IPS-18a (cell line): Measurements from ENCODE around the gene PACSIN2.

Experiments used
- H3K27ac ChIP-seq: one replicate; pipeline ENCODE4 v1.5.1; 2013; ENCODE audit warnings: low read length
- H3K27me3 ChIP-seq: one replicate; pipeline ENCODE4 v1.6.1; 2013; ENCODE audit warnings: mild to moderate bottlenecking, low read length; ENCODE audit not compliant: control insufficient read depth, insufficient read depth
- H3K36me3 ChIP-seq: one replicate; pipeline ENCODE4 v1.6.1; 2013; ENCODE audit warnings: low read depth, low read length; ENCODE audit not compliant: control insufficient read depth
- H3K4me1 ChIP-seq: one replicate; pipeline ENCODE4 v1.6.1; 2013; ENCODE audit warnings: low read depth, low read length; ENCODE audit not compliant: control insufficient read depth
- H3K4me3 ChIP-seq: one replicate; pipeline ENCODE4 v1.5.1; 2013; ENCODE audit warnings: low read length
- H3K9ac ChIP-seq: one replicate; pipeline ENCODE4 v1.6.1; 2013; ENCODE audit warnings: mild to moderate bottlenecking, low read length, moderate library complexity
- H3K9me3 ChIP-seq: one replicate; pipeline ENCODE4 v1.6.1; 2013; ENCODE audit warnings: low read depth, low read length; ENCODE audit not compliant: control insufficient read depth

The PACSIN2 gene

DNA sequence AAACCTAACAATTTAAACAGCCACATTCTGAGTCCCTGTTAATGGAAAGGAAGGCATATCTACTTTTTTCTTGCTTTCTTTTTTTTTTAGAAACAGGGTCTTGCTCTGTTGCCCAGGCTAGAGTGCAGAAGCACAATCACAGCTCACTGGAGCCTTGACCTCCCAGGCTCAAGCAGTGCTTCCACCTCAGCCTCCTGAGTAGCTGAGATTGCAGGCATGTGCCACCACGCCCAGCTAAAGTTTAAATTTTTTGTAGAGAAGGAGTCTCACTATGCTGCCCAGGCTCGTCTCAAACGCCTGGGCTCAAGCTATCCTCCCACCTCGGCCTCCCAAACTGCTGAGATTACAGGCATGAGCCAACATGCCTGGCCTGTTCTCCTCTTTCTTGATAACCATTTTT lies 183.2 kb downstream of the PACSIN2 start:
- Histone ChIP-seq H3K27ac (no peak overlapping the region), H3K27me3 (no peaks in the 10 kb centered on the region), H3K36me3 (no peaks in the 10 kb centered on the region), H3K9me3 (no peaks in the 10 kb centered on the region), H3K9ac (no peak overlapping the region), H3K4me3 (no peak overlapping the region), H3K4me1 (no peaks in the 10 kb centered on the region)

DNA sequence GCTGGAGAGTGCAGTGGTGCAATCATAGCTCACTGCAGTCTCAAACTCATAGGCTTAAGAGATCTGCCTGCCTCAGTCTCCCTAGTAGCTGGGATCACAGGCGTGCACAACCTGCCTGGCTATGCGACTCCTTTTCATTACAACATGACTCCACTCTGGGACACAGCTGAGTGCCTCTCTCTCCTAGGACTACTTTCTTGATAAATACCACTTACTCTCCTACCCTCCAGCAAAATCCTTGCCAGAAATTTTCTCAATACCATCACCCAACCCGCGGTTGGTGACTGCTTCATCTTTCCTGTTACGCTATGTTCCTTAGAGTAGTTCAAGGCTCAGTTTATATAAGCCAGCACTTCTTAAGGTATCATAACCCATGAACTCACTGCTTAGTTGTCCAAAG lies 184.8 kb downstream of the PACSIN2 start:
- Histone ChIP-seq H3K27me3 (no peaks in the 10 kb centered on the region), H3K4me1 (no peaks in the 10 kb centered on the region), H3K4me3 (no peak overlapping the region), H3K9ac (no peak overlapping the region), H3K36me3 (no peaks in the 10 kb centered on the region), H3K9me3 (no peaks in the 10 kb centered on the region), H3K27ac (no peak overlapping the region)

DNA sequence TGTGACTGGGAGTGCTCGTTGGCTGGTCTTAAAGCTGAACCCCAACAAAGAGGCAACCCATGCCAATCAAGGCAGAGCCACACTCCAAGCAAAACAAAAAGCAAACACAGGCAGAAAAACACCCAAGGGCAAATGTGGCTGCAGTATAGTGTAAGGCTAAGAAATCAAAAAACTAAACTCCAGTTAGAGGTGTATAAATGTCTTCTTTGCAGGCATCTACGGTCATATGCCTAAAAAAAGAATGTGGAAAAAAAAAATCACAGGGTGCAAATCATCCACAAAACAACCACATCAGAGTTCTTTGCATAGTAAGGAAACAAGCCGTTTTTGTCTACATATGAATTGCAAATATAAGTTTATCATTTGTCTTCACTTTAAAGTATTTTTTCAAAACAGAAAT lies 185.6 kb downstream of the PACSIN2 start:
- Histone ChIP-seq H3K9me3 (no peaks in the 10 kb centered on the region), H3K27me3 (no peaks in the 10 kb centered on the region), H3K4me1 (no peaks in the 10 kb centered on the region), H3K36me3 (no peaks in the 10 kb centered on the region), H3K9ac (no peak overlapping the region), H3K4me3 (no peak overlapping the region), H3K27ac (no peak overlapping the region)

DNA sequence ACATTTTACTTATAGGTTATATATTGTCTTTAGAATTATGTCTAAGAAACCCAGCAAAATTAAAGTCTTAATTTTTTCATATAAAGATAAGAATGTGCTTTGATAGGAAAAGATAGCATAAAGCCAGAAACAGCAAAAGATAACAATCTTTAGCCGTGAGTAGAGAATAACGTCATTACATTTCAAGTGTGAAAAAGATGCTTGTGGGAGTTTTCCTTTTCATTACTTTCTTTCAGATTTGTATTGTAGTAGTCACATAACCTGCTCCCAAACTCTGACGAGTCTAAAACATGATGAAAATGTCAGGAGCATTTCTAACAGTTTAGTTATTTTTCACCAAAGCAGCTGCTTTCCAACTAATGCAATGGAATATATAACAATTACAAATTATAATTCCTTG lies 189.2 kb downstream of the PACSIN2 start:
- H3K27me3 ChIP-seq, result no peaks in the 10 kb centered on the region
- H3K36me3 ChIP-seq, result no peaks in the 10 kb centered on the region
- H3K9ac ChIP-seq, result no peak overlapping the region
- no peaks in the 10 kb centered on the region for H3K9me3 ChIP-seq
- no peaks in the 10 kb centered on the region for H3K4me1 ChIP-seq
- H3K4me3 ChIP-seq, result no peak overlapping the region
- H3K27ac ChIP-seq, result no peak overlapping the region

DNA sequence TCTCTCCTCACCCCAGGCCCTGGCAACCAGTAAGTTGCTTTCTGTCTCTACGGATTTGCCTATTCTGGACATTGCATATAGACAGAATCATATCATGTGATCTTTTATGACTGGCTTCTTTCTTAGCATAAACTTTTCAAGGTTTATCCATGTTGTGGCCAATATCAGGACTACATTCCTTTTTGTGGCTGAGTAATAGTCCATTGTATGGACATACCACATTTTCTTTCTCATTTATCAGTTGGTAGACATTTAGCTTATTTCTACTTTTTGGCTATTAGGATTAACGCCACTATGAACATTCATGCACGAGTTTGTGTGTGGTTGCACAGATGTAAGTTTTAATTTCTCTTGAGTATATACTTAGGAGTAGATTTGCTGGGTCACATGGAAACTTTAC lies 193.6 kb downstream of the PACSIN2 start:
- Histone ChIP-seq H3K4me1 (no peaks in the 10 kb centered on the region), H3K4me3 (no peak overlapping the region), H3K27ac (no peak overlapping the region), H3K9me3 (no peaks in the 10 kb centered on the region), H3K36me3 (no peaks in the 10 kb centered on the region), H3K27me3 (no peaks in the 10 kb centered on the region), H3K9ac (no peak overlapping the region)

DNA sequence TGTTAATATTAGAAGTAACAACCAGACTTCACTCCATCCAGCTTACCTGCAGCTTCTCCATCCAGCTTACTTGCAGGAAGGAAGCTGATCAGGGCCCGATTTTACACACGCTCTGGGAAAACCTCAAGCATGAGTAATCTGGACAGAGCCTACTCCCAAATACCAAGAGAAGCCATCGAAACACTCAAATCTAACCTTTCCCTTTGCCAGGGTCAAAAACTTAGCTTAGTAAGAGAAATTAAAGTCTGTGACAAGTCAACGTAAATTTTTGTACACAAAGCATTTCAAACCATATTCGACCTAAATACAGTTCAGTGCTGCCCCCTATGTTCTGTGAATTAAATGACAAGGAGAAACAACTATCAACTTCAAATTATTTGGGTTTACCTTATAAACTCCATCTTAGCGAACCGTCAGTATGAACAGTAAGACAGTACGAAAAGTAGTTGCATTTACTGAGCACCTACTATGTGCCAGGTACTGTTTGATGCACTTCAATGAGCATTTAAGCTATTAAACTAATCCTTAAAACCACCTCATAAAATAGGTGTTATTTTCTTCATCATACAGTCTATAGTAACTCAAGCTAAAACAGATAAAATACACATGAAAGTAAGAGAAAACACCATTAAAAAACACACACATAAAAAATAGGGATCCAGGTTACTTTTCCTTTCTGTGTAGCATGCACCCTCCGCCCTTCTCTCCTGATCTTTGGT lies 194.7 kb downstream of the PACSIN2 start:
- no peak overlapping the region for H3K4me3 ChIP-seq
- no peaks in the 10 kb centered on the region for H3K4me1 ChIP-seq
- H3K27me3 ChIP-seq, result no peaks in the 10 kb centered on the region
- H3K9me3 ChIP-seq, result no peaks in the 10 kb centered on the region
- H3K27ac ChIP-seq, result no peak overlapping the region
- H3K36me3 ChIP-seq, result no peaks in the 10 kb centered on the region
- no peak overlapping the region for H3K9ac ChIP-seq
